Breast epithelium (tissue), 4 donors: Measurements from ENCODE around the gene BNC1. TPM values are rescaled to one million over a fixed set of nuclear protein-coding genes. Genes with fewer than 3 reads are reported as not detected.
"Not testable (repeated sequence)": the region's sequence is repeated elsewhere in the genome, so short reads cannot be mapped to it uniquely, and the experiment has no call there.

Experiments
- DNase-seq, 2 donors: peaks; one replicate each; pipeline ENCODE4 v3.0.0-alpha.2; 2019; ENCODE audit warnings: low spot score in 2 of 2
- H3K27ac ChIP-seq, 2 donors: fragments of 200-600 bp; sonication (generic) in 1 of 2; one replicate each; pipeline ENCODE4 v1.5.1; 2016 to 2019; ENCODE audit warnings: mild to moderate bottlenecking in 1 of 2
- H3K27me3 ChIP-seq, 2 donors: fragments of 200-600 bp; sonication (generic) in 1 of 2; one replicate each; pipeline versions ENCODE4 v1.5.1 to v1.6.0; 2017 to 2019; ENCODE audit warnings: control low read depth in 1 of 2, mild to moderate bottlenecking in 1 of 2
- H3K36me3 ChIP-seq: fragments of 200-600 bp; one replicate; pipeline ENCODE4 v1.5.1; 2019
- H3K4me1 ChIP-seq, 2 donors: fragments of 200-600 bp; sonication (generic); one replicate each; pipeline ENCODE4 v1.5.1; 2016 to 2019; ENCODE audit warnings: control low read depth in 1 of 2
- H3K4me3 ChIP-seq, 3 donors: fragments of 200-600 bp; sonication (generic); 1 replicate in 2 of 3; 2 replicates in 1 of 3; pipeline ENCODE4 v1.5.1; 2016 to 2019; ENCODE audit warnings: mild to moderate bottlenecking in 3 of 3, moderate library complexity in 2 of 3
- H3K9me3 ChIP-seq, 2 donors: fragments of 200-600 bp; sonication (generic) in 1 of 2; one replicate each; pipeline ENCODE4 v1.5.1; 2016 to 2019; ENCODE audit warnings: control low read depth in 1 of 2
- POLR2A ChIP-seq: fragments of 450-650 bp; IDR thresholded peaks from one replicate; pipeline ENCODE4 v1.6.1; 2016; ENCODE audit warnings: antibody characterized with exemption, mild to moderate bottlenecking, moderate library complexity
- POLR2AphosphoS5 ChIP-seq, 3 donors: sonication (generic); formaldehyde crosslinking; IDR thresholded peaks; one replicate each; pipeline ENCODE4 v1.6.1; 2017; ENCODE audit warnings: antibody characterized with exemption in 3 of 3
- intact Hi-C: fragments of 100-400 bp; cut with DNase I; formaldehyde crosslinking; loops from one replicate; pipeline ENCODE4 v1.15.1; 2023; ENCODE audit warnings: low total_unique reads
- total RNA-seq, 3 donors: library from RNA; depleted of rRNA; stranded (reverse); fragments of >200 nt; gene quantifications; one replicate each; pipeline ENCODE4 v1.1.0, GENCODE V29; 2016
- TF ChIP-seq, protein P1 (sequence below), 3 donors: fragments of 450-650 bp; IDR thresholded peaks; one replicate each; pipeline ENCODE4 v1.5.1; 2016 to 2017; ENCODE audit warnings: antibody characterized with exemption in 3 of 3, mild to moderate bottlenecking in 3 of 3, moderate library complexity in 3 of 3

BNC1 gene
- total RNA-seq, 3 donors from 2014 or later: 0.48 to 10.7 (median 1.6) TPM

DNA sequence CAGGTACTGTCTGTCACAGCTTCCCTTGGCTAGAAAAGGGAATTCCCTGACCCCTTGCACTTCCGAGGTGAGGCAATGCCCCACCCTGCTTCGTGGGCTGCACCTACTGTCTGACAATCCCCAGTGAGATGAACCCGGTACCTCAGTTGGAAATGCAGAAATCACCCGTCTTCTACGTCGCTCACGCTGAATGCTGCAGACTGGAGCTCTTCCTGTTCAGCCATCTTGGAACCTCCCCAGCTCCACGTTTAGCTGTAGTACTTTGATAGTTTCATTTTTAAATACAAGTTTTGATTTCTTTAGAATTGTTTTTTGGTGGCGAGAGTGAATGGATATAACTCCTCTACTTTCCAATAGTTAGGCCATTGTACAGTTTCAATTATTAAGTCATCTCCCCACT, 59.0 kb downstream of the BNC1 start:
- H3K9me3 ChIP-seq: no peaks in the 10 kb centered on the region
- no peak for DNase-seq
- no peaks in the 10 kb centered on the region for H3K27me3 ChIP-seq
- H3K4me1 ChIP-seq: no peaks in the 10 kb centered on the region
- H3K27ac ChIP-seq: no peak overlapping the region
- H3K36me3 ChIP-seq: no peaks in the 10 kb centered on the region
- intact Hi-C loops: no loop called here
- TF ChIP-seq POLR2AphosphoS5 (IDR thresholded peaks at IDR 0.05): no peak
- no peak for TF ChIP-seq POLR2A
- TF ChIP-seq, protein P1, sequence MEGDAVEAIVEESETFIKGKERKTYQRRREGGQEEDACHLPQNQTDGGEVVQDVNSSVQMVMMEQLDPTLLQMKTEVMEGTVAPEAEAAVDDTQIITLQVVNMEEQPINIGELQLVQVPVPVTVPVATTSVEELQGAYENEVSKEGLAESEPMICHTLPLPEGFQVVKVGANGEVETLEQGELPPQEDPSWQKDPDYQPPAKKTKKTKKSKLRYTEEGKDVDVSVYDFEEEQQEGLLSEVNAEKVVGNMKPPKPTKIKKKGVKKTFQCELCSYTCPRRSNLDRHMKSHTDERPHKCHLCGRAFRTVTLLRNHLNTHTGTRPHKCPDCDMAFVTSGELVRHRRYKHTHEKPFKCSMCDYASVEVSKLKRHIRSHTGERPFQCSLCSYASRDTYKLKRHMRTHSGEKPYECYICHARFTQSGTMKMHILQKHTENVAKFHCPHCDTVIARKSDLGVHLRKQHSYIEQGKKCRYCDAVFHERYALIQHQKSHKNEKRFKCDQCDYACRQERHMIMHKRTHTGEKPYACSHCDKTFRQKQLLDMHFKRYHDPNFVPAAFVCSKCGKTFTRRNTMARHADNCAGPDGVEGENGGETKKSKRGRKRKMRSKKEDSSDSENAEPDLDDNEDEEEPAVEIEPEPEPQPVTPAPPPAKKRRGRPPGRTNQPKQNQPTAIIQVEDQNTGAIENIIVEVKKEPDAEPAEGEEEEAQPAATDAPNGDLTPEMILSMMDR (IDR thresholded peaks at IDR 0.05): no peak
- no peak overlapping the region for H3K4me3 ChIP-seq

DNA sequence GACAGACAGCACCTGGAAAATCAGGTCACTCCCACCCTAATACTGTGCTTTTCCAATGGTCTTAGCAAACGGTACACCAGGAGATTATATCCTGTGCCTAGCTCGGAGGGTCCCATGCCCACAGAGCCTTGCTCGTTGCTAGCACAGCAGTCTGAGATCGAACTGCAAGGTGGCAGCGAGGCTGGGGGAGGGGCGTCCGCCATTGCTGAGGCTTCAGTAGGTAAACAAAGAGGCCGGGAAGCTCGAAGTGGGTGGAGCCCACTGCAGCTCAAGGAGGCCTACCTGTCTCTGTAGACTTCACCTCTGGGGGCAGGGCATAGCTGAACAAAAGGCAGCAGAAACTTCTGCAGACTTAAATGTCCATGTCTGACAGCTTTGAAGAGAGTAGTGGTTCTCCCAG, 62.7 kb downstream of the BNC1 start:
- H3K4me3 ChIP-seq, H3K27ac ChIP-seq, intact Hi-C loops: not testable (repeated sequence)

DNA sequence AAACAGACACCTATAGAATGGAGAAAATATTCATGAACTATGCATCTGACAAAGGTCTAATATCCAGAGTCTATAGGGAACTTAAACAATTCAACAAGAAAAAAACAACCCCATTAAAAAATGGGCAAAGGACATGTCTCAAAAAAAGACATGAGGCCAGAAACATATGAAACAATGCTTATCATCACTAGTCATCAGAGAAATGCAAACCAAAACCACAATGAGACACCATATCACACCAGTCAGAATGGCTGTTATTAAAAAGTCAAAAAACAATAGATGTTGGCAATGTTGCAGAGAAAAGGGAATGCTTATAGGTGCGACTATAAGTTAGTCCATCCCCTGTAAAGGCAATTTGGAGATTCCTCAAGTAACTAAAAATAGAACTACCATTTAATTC, 65.4 kb downstream of the BNC1 start:
- no peak for TF ChIP-seq POLR2A
- TF ChIP-seq, protein P1 (IDR thresholded peaks at IDR 0.05): no peak
- no peak for TF ChIP-seq POLR2AphosphoS5 (IDR thresholded peaks at IDR 0.05)
- Histone ChIP-seq H3K27ac (no peak overlapping the region), H3K27me3 (no peaks in the 10 kb centered on the region), H3K4me3 (no peak overlapping the region), H3K36me3 (no peaks in the 10 kb centered on the region), H3K4me1 (no peaks in the 10 kb centered on the region), H3K9me3 (no peaks in the 10 kb centered on the region)
- intact Hi-C loops: no loop called here
- DNase-seq: no peak

More for the DNA sequence above, 62.7 kb downstream of the BNC1 start:
- H3K36me3 ChIP-seq, H3K27me3 ChIP-seq, DNase-seq, H3K4me1 ChIP-seq, H3K9me3 ChIP-seq: not testable (repeated sequence)

DNA sequence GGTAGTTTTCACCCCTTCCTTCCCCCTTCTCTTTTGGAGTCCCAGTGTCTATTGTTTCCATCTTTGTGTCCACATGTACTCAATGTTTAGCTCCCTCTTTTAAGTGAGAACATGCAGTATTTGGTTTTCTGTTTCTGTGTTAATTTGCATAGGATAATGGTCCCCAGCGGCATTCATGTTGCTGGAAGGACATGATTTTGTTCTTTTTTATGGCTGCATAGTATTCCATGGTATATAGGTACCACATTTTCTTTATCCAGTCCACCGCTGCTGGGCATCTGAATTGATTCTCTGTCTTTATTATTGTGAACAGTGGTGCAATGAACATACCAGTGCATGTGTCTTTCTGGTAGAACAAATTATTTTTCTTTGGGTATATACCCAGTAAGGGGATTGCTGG, 69.2 kb downstream of the BNC1 start:
- no peaks in the 10 kb centered on the region for H3K9me3 ChIP-seq
- intact Hi-C loops: no loop called here
- no peak overlapping the region for H3K4me3 ChIP-seq

DNA sequence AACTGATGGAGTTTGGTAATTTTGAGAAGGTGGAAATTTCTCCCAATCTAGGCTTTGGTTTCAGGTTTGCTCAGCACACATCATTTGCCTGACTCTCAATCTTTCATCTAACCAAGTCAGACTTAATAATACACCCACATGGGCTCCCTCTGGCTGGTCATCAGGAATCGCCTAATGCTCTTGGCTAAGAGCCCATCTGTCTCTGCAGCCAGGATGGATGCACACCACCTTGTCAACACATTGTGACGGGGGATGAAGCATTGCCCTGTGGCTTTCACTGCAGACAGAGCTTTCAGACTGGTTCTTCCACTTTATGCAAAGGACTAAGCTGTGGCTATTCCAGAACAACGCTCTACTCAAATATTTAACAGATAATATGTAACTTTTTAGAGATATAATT, 73.8 kb downstream of the BNC1 start:
- H3K4me3 ChIP-seq: no peak overlapping the region
- H3K4me1 ChIP-seq: no peaks in the 10 kb centered on the region
- no peak for TF ChIP-seq POLR2AphosphoS5 (IDR thresholded peaks at IDR 0.05)
- TF ChIP-seq POLR2A: no peak
- TF ChIP-seq, protein P1 (IDR thresholded peaks at IDR 0.05): no peak
- H3K27me3 ChIP-seq: no peaks in the 10 kb centered on the region
- H3K27ac ChIP-seq: no peak overlapping the region
- H3K9me3 ChIP-seq: no peaks in the 10 kb centered on the region
- peak; percentile 56 to 79 for DNase-seq
- H3K36me3 ChIP-seq: no peaks in the 10 kb centered on the region
- intact Hi-C loops: no loop called here

More for the DNA sequence above, 69.2 kb downstream of the BNC1 start:
- TF ChIP-seq POLR2AphosphoS5 (IDR thresholded peaks at IDR 0.05): no peak
- TF ChIP-seq, protein P1 (IDR thresholded peaks at IDR 0.05): no peak
- TF ChIP-seq POLR2A: no peak
- Histone ChIP-seq H3K27me3 (no peaks in the 10 kb centered on the region), H3K36me3 (no peaks in the 10 kb centered on the region), H3K27ac (no peak overlapping the region), H3K4me1 (no peaks in the 10 kb centered on the region)
- no peak for DNase-seq

DNA sequence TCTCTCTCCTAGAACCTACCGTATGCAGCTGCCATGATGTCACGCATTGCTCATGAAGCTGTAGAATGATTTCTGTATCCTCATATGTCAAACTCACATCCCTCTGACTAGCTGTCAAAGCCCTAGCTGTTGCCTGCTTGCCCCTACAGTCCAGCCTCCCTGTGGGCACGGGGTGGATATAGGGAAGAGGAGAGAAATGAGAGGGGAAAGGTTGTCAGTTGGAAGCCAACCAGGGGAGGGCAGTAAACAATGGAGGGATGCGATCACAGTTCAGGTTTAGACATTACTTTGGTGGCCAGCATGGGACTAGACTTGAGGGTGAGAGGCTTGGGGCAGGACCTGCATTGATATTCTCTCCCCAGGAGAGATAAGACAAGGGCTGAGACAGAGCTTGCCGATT, 75.1 kb downstream of the BNC1 start:
- Histone ChIP-seq H3K27me3 (no peaks in the 10 kb centered on the region), H3K36me3 (no peaks in the 10 kb centered on the region), H3K4me1 (no peaks in the 10 kb centered on the region), H3K27ac (no peak overlapping the region), H3K9me3 (no peaks in the 10 kb centered on the region), H3K4me3 (no peak overlapping the region)
- TF ChIP-seq POLR2A (no peak), POLR2AphosphoS5 (IDR thresholded peaks at IDR 0.05) (no peak)
- TF ChIP-seq, protein P1 (IDR thresholded peaks at IDR 0.05): no peak
- intact Hi-C loops: no loop called here
- DNase-seq: no peak
